GM23338 (cell line): Measurements from ENCODE around the gene MIB2. TPM values are rescaled to one million over a fixed set of nuclear protein-coding genes. Genes with fewer than 3 reads are reported as not detected.

Source experiments
- ATAC-seq: fragments of 200-7000 bp; cut with Tn5 transposase; 3 replicates; pipeline ENCODE4 v1.9.1; 2020
- DNase-seq: peaks from one replicate; pipeline ENCODE4 v3.0.0-alpha.2; 2015; ENCODE audit warnings: low spot score
- H2AFZ ChIP-seq: fragments of 200-600 bp; sonication (generic); 2 replicates; pipeline ENCODE4 v1.8.0; 2016; ENCODE audit warnings: antibody characterized with exemption, mild to moderate bottlenecking, moderate library complexity
- H3F3A ChIP-seq: fragments of 200-600 bp; sonication (generic); replicated peaks from 2 replicates; pipeline ENCODE4 v1.8.0; 2017; ENCODE audit warnings: antibody characterized with exemption, mixed run types, low read depth
- H3K27ac ChIP-seq: fragments of 200-600 bp; sonication (generic); 2 replicates; pipeline ENCODE4 v1.6.1; 2016; ENCODE audit warnings: low read depth
- H3K27me3 ChIP-seq: fragments of 200-600 bp; sonication (generic); 2 replicates; pipeline ENCODE4 v1.8.0; 2016; ENCODE audit warnings: mild to moderate bottlenecking, mixed run types, moderate library complexity; ENCODE audit not compliant: insufficient read depth
- H3K36me3 ChIP-seq: fragments of 200-600 bp; sonication (generic); 2 replicates; pipeline ENCODE4 v1.8.0; 2016; ENCODE audit warnings: mild to moderate bottlenecking; ENCODE audit not compliant: insufficient read depth
- H3K4me1 ChIP-seq: fragments of 200-600 bp; sonication (generic); 2 replicates; pipeline ENCODE4 v1.8.0; 2016; ENCODE audit warnings: mild to moderate bottlenecking, moderate library complexity; ENCODE audit not compliant: insufficient read depth
- H3K4me2 ChIP-seq: fragments of 200-600 bp; sonication (generic); 2 replicates; pipeline ENCODE4 v1.7.1; 2017; ENCODE audit warnings: mixed run types
- H3K4me3 ChIP-seq: fragments of 200-600 bp; sonication (generic); 2 replicates; pipeline ENCODE4 v1.6.1; 2016; ENCODE audit warnings: mixed run types
- H3K79me2 ChIP-seq: fragments of 200-600 bp; sonication (generic); replicated peaks from 2 replicates; pipeline ENCODE4 v1.8.0; 2017; ENCODE audit warnings: mild to moderate bottlenecking; ENCODE audit not compliant: insufficient read depth
- H3K9me2 ChIP-seq: fragments of 200-600 bp; sonication (generic); 2 replicates; pipeline ENCODE4 v1.8.0; 2017; ENCODE audit not compliant: insufficient read depth
- H4K20me1 ChIP-seq: fragments of 200-600 bp; sonication (generic); replicated peaks from 2 replicates; pipeline ENCODE4 v1.8.0; 2017; ENCODE audit warnings: mild to moderate bottlenecking; ENCODE audit not compliant: insufficient read depth
- H3K27ac Mint-ChIP-seq: 2 replicates; pipeline ENCODE4 v1.8.0; 2020; ENCODE audit warnings: inconsistent platforms, mild to moderate bottlenecking, moderate library complexity, mixed read lengths
- H3K27me3 Mint-ChIP-seq: 3 replicates; pipeline ENCODE4 v1.8.0; 2022; ENCODE audit warnings: low read depth, mild to moderate bottlenecking, moderate library complexity, mixed read lengths, inconsistent platforms; ENCODE audit not compliant: insufficient read depth, poor library complexity
- H3K36me3 Mint-ChIP-seq: 3 replicates; pipeline ENCODE4 v1.8.0; 2021; ENCODE audit warnings: low read depth, mild to moderate bottlenecking, inconsistent platforms, moderate library complexity, mixed read lengths
- H3K4me1 Mint-ChIP-seq: 3 replicates; pipeline ENCODE4 v1.8.0; 2020; ENCODE audit warnings: mild to moderate bottlenecking, inconsistent platforms, mixed read lengths
- H3K4me3 Mint-ChIP-seq: 3 replicates; pipeline ENCODE4 v1.8.0; 2021; ENCODE audit warnings: moderate library complexity, mild to moderate bottlenecking, inconsistent platforms, mixed read lengths
- H3K9me3 Mint-ChIP-seq: 3 replicates; pipeline ENCODE4 v1.8.0; 2020; ENCODE audit warnings: moderate library complexity, mild to moderate bottlenecking, inconsistent platforms, mixed read lengths
- CREB1 ChIP-seq: fragments of 250-450 bp; sonication (Bioruptor Pico); IDR thresholded peaks from 2 replicates; pipeline ENCODE4 v1.5.0; 2020; ENCODE audit warnings: low read depth, mild to moderate bottlenecking, moderate library complexity
- ETS1 ChIP-seq: IDR thresholded peaks from 2 replicates; pipeline ENCODE4 v1.6.1; 2016; ENCODE audit warnings: antibody characterized with exemption
- EZH2 ChIP-seq: fragments of 200-600 bp; sonication (generic); IDR thresholded peaks from one replicate; pipeline ENCODE4 v1.8.0; 2017; ENCODE audit warnings: antibody characterized with exemption, mild to moderate bottlenecking, low read depth; ENCODE audit not compliant: unreplicated experiment
- JUNB ChIP-seq: IDR thresholded peaks from one replicate; pipeline ENCODE4 v1.6.1; 2016; ENCODE audit warnings: antibody characterized with exemption; ENCODE audit not compliant: unreplicated experiment
- REST ChIP-seq: IDR thresholded peaks from one replicate; pipeline ENCODE4 v1.6.1; 2018; ENCODE audit warnings: antibody characterized with exemption; ENCODE audit not compliant: unreplicated experiment
- STAT1 ChIP-seq: IDR thresholded peaks from one replicate; pipeline ENCODE4 v1.6.1; 2016; ENCODE audit warnings: antibody characterized with exemption; ENCODE audit not compliant: unreplicated experiment
- ZNF114 ChIP-seq: fragments of 250-450 bp; sonication (Bioruptor Pico); IDR thresholded peaks from 2 replicates; pipeline ENCODE4 v1.5.0; 2020; ENCODE audit warnings: mild to moderate bottlenecking, moderate library complexity
- ZNF331 ChIP-seq: fragments of 250-450 bp; sonication (Bioruptor Pico); IDR thresholded peaks from 2 replicates; pipeline ENCODE4 v1.5.0; 2020; ENCODE audit warnings: low read depth, mild to moderate bottlenecking, moderate library complexity
- ZNF462 ChIP-seq: fragments of 250-450 bp; sonication (Bioruptor Pico); IDR thresholded peaks from 2 replicates; pipeline ENCODE4 v1.5.0; 2020; ENCODE audit warnings: mild to moderate bottlenecking, moderate library complexity
- polyA plus RNA-seq: library from polyadenylated mRNA; unstranded; fragments of >200 nt; fragmentation: Nextera tagmentation; extraction: Ambion mirVana; gene quantifications from 2 replicates; pipeline ENCODE4 v1.2.1, GENCODE V29; 2016
- total RNA-seq: library from RNA; depleted of rRNA; stranded (reverse); fragments of >200 nt; shearing (Covaris generic); gene quantifications from 2 replicates; pipeline ENCODE4 v1.2.3, GENCODE V29; 2014

The MIB2 gene
- total and polyA plus RNA-seq, 2 experiments from 2014 or later, result 82.6 to 104 TPM

GRCh38 chr1:1666526-1666925 is 51.2 kb downstream of the MIB2 start:
- H3K36me3 ChIP-seq, result no peaks in the 10 kb centered on the region; the same call in 1 of the 2 replicates
- no peak overlapping the region for H2AFZ ChIP-seq
- H4K20me1 ChIP-seq, result no peaks in the 10 kb centered on the region; the same call in 1 of the 2 replicates
- ATAC-seq (no peak), DNase-seq (no peak)
- no peaks in the 10 kb centered on the region for H3K4me1 Mint-ChIP-seq
- H3K36me3 Mint-ChIP-seq, result peaks cover 33% of the 10 kb centered on the region
- H3K4me2 ChIP-seq, result no peak overlapping the region
- H3K27ac ChIP-seq, result no peak overlapping the region
- no peaks in the 10 kb centered on the region for H3K9me2 ChIP-seq
- TF ChIP-seq CREB1 (CRISPR knock-in tag), result no peak
- H3F3A ChIP-seq, result 0 out of 2 replicates have a peak, but pooled peaks cover 3% of the 10 kb centered on the region
- H3K27ac Mint-ChIP-seq, result no peak overlapping the region
- H3K27me3 ChIP-seq, result no peaks in the 10 kb centered on the region
- H3K4me1 ChIP-seq, result no peaks in the 10 kb centered on the region
- no peak overlapping the region for H3K4me3 ChIP-seq
- no peak overlapping the region for H3K4me3 Mint-ChIP-seq
- H3K79me2 ChIP-seq, result no peaks in the 10 kb centered on the region
- H3K27me3 Mint-ChIP-seq, result peaks cover 5% of the 10 kb centered on the region
- H3K9me3 Mint-ChIP-seq, result no peaks in the 10 kb centered on the region

GRCh38 chr1:1669468-1670440 is 54.5 kb downstream of the MIB2 start:
- H3K27ac ChIP-seq, result no peak overlapping the region
- H3K79me2 ChIP-seq, result no peaks in the 10 kb centered on the region
- Mint-ChIP-seq H3K4me3 (no peak overlapping the region), H3K4me1 (no peaks in the 10 kb centered on the region), H3K27ac (no peak overlapping the region), H3K36me3 (peaks cover 46% of the 10 kb centered on the region), H3K27me3 (peaks cover 7% of the 10 kb centered on the region), H3K9me3 (no peaks in the 10 kb centered on the region)
- ATAC-seq (no peak), DNase-seq (no peak)
- H3K27me3 ChIP-seq, result no peaks in the 10 kb centered on the region
- H3K4me2 ChIP-seq, result no peak overlapping the region
- no peaks in the 10 kb centered on the region; the same call in 1 of the 2 replicates for H4K20me1 ChIP-seq
- H3F3A ChIP-seq, result 0 out of 2 replicates have a peak, but pooled peaks cover 6% of the 10 kb centered on the region
- H2AFZ ChIP-seq, result no peak overlapping the region
- no peaks in the 10 kb centered on the region for H3K4me1 ChIP-seq
- no peaks in the 10 kb centered on the region for H3K9me2 ChIP-seq
- H3K36me3 ChIP-seq, result no peaks in the 10 kb centered on the region; the same call in 1 of the 2 replicates
- H3K4me3 ChIP-seq, result no peak overlapping the region
- TF ChIP-seq ZNF462 (CRISPR knock-in tag), result no peak
- TF ChIP-seq JUNB, result no peak
- no peak for TF ChIP-seq ETS1
- TF ChIP-seq ZNF331, result no peak
- TF ChIP-seq REST, result no peak
- TF ChIP-seq EZH2, result no peak
- no peak for TF ChIP-seq ZNF114 (CRISPR knock-in tag)
- no peak for TF ChIP-seq STAT1
